NCI-H2029 (cell line): ENCODE data around the gene AGMO.

Experiments
- DNase-seq: peaks from one replicate; lab custom pipeline; 2025; lab: John Stamatoyannopoulos, UW

Gene AGMO

DNA sequence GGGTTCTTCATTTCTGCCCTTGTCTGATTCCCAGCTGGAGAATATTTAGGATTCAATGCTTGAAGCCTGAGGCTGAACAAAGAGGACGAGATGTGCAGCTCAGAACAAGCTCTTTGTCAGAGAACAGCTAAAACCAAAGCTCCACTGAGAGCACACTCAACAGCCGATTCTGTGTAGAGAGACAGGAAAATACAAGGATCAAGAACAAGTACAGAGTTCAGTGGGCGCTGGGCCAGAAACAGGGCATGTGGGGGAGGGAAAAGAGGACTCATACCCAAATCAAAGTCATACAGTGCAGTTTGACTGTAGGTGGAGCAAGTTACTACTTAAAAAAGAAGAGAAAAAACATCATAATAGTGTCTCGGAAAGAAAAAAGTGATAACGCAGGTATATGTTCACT is at the start of gene AGMO:
AGMO (minus strand) TSS at position 181 of the 400 bp plus-strand sequence.
- no peak for DNase-seq

DNA sequence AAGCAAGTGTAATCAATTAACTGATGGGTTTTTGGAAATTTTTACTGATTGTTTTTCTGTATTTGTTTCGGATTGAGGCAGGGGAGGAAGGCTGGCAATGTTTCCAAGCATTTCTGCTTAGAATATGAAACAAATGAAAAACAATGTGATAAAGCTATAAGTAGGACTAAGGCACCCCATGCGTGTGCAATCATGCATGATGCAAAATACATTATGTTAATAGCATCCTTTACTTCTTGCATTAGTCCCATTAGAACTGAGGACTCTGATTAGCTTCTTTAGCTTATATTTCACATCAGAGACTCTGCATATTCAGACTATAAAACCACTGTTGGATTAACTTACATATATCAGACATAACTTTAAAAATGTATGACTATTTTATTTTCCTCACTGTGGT is 48.7 kb upstream of the AGMO start:
- DNase-seq, result no peak

DNA sequence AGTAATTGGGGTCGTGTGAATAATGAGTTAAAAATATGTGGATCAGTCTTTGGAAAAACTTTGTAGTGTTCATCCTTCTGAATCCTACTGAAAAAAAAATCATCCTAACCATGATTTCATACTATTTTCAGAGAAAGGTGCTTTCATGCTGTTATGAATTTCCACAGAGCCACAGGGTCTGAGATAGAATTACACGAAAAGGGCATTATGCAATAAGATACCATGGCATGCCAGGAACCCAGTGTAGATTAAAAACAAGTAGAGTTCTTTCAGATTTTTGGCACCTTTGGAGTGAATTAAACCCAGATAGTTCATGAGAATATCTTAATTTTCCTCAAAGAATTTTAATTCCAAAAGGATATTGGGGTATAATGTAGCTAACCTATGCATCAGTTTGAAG is 47.5 kb upstream of the AGMO start:
- DNase-seq, result peak; percentile 3

GRCh38 chr7:15607529-15608210 is 45.9 kb upstream of the AGMO start:
- DNase-seq, result no peak

DNA sequence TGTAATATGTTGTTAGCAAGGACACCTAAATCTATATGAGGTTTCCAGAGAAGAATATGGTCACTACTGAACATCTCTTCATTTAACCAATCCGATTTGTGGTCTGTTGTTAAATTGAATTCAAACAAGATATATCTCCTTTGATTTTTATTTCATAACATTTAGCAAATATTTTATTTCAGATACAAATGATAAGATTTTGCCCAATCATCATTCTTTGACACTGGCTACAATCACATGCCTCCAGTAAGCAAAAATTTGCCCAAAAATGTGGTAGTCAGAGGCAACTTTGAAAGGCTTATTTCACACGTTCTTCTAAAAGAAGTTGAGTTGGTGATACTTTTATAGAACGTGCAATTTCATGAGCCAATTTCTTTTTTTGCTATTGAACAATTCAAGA is 44.7 kb upstream of the AGMO start:
- DNase-seq, result no peak

DNA sequence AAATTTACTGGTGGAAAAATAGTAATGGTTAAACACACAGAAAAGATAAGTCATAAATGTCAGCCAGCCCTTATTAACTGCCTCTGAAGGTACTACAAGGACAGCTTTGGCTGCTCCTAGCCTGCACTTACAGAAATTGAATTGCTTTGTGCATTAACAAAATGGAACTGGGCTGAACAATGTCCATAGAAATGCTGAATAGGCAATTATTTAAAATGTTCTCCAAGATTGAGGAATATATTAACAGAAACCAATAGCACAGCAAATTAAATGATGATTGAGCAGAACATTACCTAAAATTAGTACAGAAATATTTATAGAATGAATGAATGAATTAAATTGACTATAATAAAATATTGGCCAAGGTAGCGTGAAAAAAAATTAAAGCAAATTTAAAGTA is 42.4 kb upstream of the AGMO start:
- DNase-seq, result no peak

DNA sequence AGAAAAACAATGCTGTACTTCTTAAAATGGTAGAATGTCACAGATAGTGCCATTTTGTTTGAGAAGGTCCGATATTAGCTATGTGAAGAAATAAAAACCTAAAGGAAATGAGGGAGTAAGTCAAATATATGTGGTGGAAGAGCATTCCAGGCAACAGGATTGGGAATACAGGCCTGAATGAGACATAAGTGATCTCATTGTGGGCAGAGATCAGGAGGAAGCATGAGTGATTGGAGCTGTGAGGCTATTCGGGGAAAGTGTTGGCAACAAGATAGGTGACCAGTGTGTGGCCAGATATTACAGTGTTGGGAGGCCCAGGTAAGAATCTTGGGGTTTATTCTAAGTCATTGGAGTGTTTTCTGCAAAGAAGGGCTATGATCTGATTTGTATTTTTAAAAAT is 41.3 kb upstream of the AGMO start:
- no peak for DNase-seq

GRCh38 chr7:15602236-15602635 is 40.4 kb upstream of the AGMO start:
- no peak for DNase-seq

GRCh38 chr7:15601175-15601574 is 39.4 kb upstream of the AGMO start:
- no peak for DNase-seq

DNA sequence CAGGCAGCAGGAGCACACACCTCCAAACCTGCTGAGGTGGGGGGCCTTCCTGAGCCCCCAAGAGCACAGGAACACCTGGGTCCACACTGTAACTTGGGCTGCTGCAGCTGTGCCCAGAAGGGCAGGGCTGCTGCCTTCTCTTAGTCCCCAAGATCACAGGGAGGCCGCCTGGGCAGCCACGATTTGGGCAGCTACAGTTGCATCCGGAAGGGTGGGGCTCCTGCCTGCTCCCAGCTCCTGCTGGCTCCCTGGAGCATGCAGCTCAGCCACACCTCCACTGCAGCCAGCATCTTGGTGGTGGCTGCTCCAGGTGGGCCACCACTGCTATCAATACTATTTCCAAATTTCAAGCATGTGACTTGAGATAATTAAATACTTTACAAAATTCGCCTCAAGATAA is 38.5 kb upstream of the AGMO start:
- DNase-seq, result no peak

GRCh38 chr7:15594461-15594860 is 32.6 kb upstream of the AGMO start:
- DNase-seq, result no peak

DNA sequence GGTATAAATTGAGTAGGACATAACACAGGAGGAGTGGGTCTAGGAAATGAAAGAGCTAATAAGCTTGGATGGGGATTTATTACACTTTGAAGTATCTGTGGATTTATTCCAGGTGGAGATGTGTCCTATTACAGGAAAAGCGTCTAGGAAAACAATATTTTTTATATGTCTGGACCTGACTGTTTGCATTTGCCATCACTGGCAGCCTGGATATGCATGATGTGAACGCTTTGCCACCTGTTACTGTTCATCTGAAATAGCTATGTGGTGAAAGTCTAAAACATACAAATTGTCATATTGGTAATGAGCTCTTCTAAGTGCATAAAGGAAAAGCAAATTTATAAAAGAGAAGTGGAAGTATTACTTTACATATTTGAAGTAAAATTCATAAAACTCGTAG is 31.6 kb upstream of the AGMO start:
- DNase-seq, result peak; percentile 67

- no peak for DNase-seq
Observed at GRCh38 chr7:15586266-15586665, 24.5 kb upstream of the AGMO start.

- DNase-seq, result no peak
Observed at GRCh38 chr7:15584575-15584974, 22.8 kb upstream of the AGMO start.

DNA sequence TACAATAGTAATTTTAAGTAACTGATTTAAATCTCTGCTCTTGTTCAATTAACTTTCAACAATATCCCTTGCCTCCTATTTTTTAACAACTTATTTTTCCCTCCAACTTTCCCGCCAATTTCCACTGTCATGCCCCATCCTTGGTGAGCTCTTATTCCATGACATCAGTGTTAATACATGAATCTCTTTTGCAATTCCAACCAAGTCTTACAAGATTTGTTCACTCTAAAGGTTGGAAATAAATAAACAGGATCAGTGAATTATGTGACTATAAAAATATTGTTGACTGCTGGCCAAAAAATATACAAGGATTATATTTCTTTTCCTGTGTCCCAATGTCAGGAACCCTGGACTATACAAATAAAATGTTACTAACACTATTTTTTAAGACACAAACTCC is 21.0 kb upstream of the AGMO start:
- DNase-seq, result no peak

DNA sequence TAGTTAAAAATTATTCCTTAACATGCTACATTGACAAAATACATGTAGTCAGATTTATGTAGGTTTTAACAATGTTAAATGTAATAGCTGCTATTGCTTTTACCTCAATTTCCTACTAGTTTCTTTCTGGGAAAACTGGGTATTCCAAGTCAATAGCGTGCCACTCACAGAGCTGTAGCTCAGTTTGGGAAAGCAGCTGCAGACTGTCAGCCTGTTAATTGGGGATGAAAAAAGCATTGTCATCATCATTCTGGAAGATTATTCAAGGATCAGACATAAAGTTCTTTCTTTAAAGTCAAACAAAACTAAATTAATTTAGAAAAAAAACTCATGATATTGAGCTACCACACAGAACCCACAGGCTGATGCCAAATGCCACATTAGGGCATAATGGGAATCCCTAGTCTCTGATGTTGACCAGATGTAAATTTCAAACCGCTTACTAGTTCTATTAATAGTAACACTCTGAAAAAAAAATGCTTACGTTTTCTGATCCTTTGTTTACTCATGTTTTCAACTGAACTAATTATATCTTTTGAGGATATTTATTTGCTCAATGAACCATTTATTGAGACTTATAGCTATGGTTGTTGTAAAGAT is 19.6 kb upstream of the AGMO start:
- DNase-seq, result peak; percentile 17

DNA sequence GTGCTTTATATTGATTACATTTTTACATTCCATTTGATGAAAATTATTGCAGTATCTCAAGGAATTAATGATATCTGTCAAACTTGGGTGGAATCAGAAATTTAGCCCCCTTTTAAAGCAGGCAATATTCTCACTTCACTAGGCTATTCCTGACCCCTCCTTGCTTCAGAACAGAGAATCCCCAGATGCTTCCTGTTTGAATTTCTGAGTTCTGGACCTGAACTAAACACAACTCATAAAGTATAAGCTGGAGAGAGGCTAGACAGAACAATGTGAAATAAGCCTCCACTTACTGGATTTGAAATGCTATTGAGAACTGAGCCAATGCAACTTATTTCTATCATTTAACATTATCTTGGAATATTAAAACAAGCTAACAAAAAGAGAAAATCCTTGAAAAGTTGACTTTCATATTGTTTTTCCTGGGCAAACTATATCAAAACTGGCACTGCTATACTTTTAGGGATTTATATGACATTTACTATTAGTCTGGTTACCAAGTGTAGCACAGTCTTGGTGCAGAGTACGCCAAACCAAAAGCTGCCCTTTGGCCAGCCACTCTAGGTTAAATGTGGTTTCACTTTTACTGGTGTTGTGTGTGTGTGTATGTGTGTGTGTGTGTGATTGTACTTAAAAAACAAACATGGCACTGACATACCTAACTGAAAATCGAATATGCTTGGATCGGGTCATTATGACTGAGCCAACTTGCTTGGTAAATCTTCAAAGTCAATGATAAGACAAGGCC is 19.0 kb upstream of the AGMO start:
- no peak for DNase-seq

DNA sequence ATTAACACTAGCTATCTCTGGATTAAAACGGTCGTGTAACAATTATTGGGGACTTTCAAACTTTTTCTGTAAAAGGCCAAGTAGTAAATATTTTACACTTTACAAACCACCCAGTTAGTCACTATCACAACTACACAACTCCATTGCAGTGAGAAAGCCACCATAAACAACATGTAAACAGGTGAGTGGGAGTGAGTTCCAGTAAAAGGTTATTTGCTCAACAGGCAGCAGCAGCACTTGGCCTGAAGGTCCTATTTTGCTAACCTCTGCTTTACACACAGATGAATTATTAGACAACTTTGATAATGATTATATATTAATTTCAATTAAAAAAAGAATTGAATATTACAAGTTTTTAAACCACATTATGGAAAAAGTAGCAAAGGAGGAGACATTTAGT is 15.8 kb upstream of the AGMO start:
- no peak for DNase-seq

- DNase-seq, result no peak
Observed at GRCh38 chr7:15571301-15571878, 9.6 kb upstream of the AGMO start.

DNA sequence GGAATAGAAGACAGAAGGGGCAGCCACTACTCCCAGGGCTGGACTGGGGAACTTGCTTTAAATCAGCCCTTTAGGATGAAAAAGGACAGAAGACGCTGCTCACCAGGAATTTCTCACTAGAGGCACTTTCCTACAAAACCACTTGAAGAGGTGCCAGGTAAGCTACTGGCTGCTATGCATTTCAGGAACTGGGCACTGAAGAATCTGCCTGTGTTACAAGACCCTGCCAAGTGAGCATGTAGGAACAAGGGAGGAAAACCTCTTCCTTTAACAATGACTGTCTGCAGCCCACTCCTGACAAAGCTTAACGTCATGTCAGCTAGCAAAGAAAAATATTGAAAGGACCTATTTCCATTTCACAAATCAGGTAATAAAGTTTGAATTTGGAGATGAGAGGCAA is 5.8 kb upstream of the AGMO start:
- no peak for DNase-seq

GRCh38 chr7:15567036-15567435 is 5.2 kb upstream of the AGMO start:
- DNase-seq, result no peak

DNA sequence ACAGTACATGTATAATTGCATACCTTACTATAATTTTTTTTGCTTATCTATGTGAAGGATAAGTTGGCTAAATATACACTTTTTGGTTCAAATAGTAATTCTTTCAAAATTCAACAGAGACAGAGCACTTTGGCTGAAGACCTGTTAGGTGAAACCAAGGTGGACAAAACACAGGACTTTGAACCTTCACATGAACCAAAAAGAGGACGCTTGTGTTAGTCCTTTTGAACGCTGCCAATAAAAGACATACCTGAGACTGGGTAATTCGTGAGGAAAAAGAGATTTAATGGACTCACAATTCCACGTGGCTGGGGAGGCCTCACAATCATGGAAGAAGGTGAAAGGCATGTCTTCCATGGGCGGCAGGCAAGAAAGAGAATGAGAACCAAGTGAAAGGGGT is 4.7 kb upstream of the AGMO start:
- DNase-seq, result no peak

DNA sequence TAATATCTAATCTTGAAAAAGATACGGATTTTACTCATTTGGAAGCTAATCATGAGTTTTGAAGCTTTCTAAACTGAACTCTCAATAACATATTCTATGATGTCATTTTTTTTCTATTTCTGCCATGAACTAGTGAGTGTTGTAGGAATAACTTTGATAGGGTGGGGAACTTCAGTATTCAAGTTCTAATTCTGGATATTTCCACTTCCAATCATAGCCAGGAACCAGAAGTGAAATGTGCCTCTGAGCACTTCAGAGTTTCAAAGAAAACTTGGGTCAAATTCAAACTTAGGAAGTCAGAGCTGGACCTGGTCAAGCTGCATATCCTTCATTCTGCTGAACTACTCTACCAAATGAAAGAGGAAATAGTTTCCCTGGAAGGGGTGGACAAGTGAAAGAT is 847 bp downstream of the AGMO start:
- no peak for DNase-seq
